HepG2 (cell line): ENCODE results near the gene OR51G1. TPM values are rescaled to one million over a fixed set of nuclear protein-coding genes. Genes with fewer than 3 reads are reported as not detected.

Source experiments
- ATAC-seq: fragments of 200-7000 bp; cut with Tn5 transposase; 3 replicates; pipeline ENCODE4 v1.9.1; 2020; ENCODE audit warnings: mild to moderate bottlenecking, moderate library complexity
- BruUV-seq: library from RNA; stranded (reverse); fragments of 400-500 nt; replicated peaks from 2 replicates; lab custom pipeline; 2021; lab: Mats Ljungman, UMichigan
- CTCF ChIA-PET: fragments of 300-600 bp; formaldehyde crosslinking; extraction: SDS; loops from one replicate; lab custom pipeline; 2021; ENCODE audit warnings: low total read pairs, inconsistent platforms, low intra/inter-chr PET ratio; lab: Yijun Ruan, JAX
- POLR2A ChIA-PET: fragments of 350-600 bp; sonication (Branson Sonifier 250); formaldehyde crosslinking; loops from one replicate; lab custom pipeline; 2020; ENCODE audit warnings: antibody characterized with exemption, inconsistent platforms; lab: Yijun Ruan, JAX
- DNase-seq: peaks from one replicate; pipeline ENCODE4 v3.0.0-alpha.2; 2015; ENCODE audit warnings: low spot score
- FAIRE-seq: peaks from 3 replicates; lab custom pipeline; 2011; peaks lifted over from hg19 to GRCh38; lab: Jason Lieb, UNC
- H2AFZ ChIP-seq: one replicate; pipeline ENCODE4 v1.6.1; 2011; ENCODE audit warnings: low read length, inconsistent platforms
- H3K27ac ChIP-seq: fragments of 300-600 bp; 3 replicates; pipeline ENCODE4 v1.8.0; 2011; ENCODE audit warnings: mixed run types, mild to moderate bottlenecking, mixed read lengths, low read length, inconsistent platforms; ENCODE audit not compliant: insufficient read depth; ENCODE audit errors: extremely low read length
- H3K27me3 ChIP-seq, 2 experiments: fragments of 200-600 bp in 1 of 2; 2 replicates in 1 of 2; 3 replicates in 1 of 2; pipeline versions ENCODE4 v1.6.0 to v1.8.0; 2011; ENCODE audit warnings: low read length in 2 of 2, mild to moderate bottlenecking in 2 of 2, moderate library complexity in 2 of 2, inconsistent platforms in 1 of 2; ENCODE audit not compliant: insufficient read depth in 2 of 2, control insufficient read depth in 1 of 2
- H3K36me3 ChIP-seq, 2 experiments: fragments of 200-600 bp in 1 of 2; replicated peaks in 1 of 2; 2 replicates in 1 of 2; 3 replicates in 1 of 2; pipeline versions ENCODE4 v1.5.1 to v1.8.0; 2011; ENCODE audit warnings: low read length in 2 of 2, inconsistent platforms in 1 of 2; ENCODE audit not compliant: insufficient read depth in 2 of 2, control insufficient read depth in 1 of 2
- H3K4me1 ChIP-seq: 2 replicates; pipeline ENCODE4 v1.5.1; 2012; ENCODE audit warnings: low read length, inconsistent platforms; ENCODE audit not compliant: insufficient read depth
- H3K4me2 ChIP-seq: 2 replicates; pipeline ENCODE4 v1.6.0; 2011; ENCODE audit warnings: low read depth, low read length, inconsistent platforms
- H3K4me3 ChIP-seq, 3 experiments: fragments of 200-600 bp in 1 of 3; sonication (generic), shearing (Covaris generic) in 1 of 3; replicated peaks in 1 of 3; 2 replicates each; pipeline ENCODE4 v1.5.1; 2011 to 2016; ENCODE audit warnings: low read length in 3 of 3, inconsistent platforms in 2 of 3, low read depth in 2 of 3, mild to moderate bottlenecking in 2 of 3, control low read depth in 1 of 3, mixed read lengths in 1 of 3; ENCODE audit not compliant: insufficient read depth in 1 of 3
- H3K79me2 ChIP-seq: one replicate; pipeline ENCODE4 v1.6.1; 2011; ENCODE audit warnings: low read length, inconsistent platforms; ENCODE audit not compliant: insufficient read depth
- H3K9ac ChIP-seq: 2 replicates; pipeline ENCODE4 v1.6.0; 2011; ENCODE audit warnings: mild to moderate bottlenecking, low read depth, low read length, inconsistent platforms; ENCODE audit not compliant: insufficient read depth
- H3K9me3 ChIP-seq: 2 replicates; pipeline ENCODE4 v1.5.1; 2012; ENCODE audit warnings: mild to moderate bottlenecking, low read length
- H4K20me1 ChIP-seq: 2 replicates; pipeline ENCODE4 v1.6.0; 2011; ENCODE audit warnings: inconsistent platforms, mild to moderate bottlenecking, low read length, moderate library complexity; ENCODE audit not compliant: insufficient read depth
- CBX1 ChIP-seq: IDR thresholded peaks from one replicate; pipeline ENCODE4 v1.6.1; 2016; ENCODE audit warnings: antibody characterized with exemption, low read depth
- DBP ChIP-seq: sonication (generic); formaldehyde crosslinking; IDR thresholded peaks from 2 replicates; pipeline ENCODE4 v1.4.0; 2020; ENCODE audit warnings: missing genetic modification reagents; ENCODE audit errors: not compliant biosample characterization
- ELF4 ChIP-seq: sonication (generic); formaldehyde crosslinking; IDR thresholded peaks from 2 replicates; pipeline ENCODE4 v1.5.0; 2020; ENCODE audit warnings: missing genetic modification reagents, mild to moderate bottlenecking, moderate library complexity, borderline replicate concordance
- EP300 ChIP-seq, 3 experiments: sonication (generic) in 1 of 3; formaldehyde crosslinking in 1 of 3; IDR thresholded peaks; 2 replicates each; pipeline versions ENCODE4 v1.5.1 to v1.6.1; 2011 to 2020; ENCODE audit warnings: low read depth in 2 of 3, low read length in 2 of 3, borderline replicate concordance in 1 of 3, improper control_type of control experiment in 1 of 3, mild to moderate bottlenecking in 1 of 3, missing genetic modification reagents in 1 of 3, moderate library complexity in 1 of 3
- GTF2F1 ChIP-seq: fragments of 150-350 bp; IDR thresholded peaks from 2 replicates; pipeline ENCODE4 v1.6.1; 2014; ENCODE audit warnings: low read length
- KLF16 ChIP-seq, 2 experiments: sonication (generic) in 1 of 2; formaldehyde crosslinking in 1 of 2; IDR thresholded peaks; 2 replicates each; pipeline versions ENCODE4 v1.6.1 to v1.8.0; 2016 to 2023; ENCODE audit warnings: missing genetic modification reagents in 2 of 2, missing compliant biosample characterization in 1 of 2
- NFE2L2 ChIP-seq: fragments of 150-350 bp; IDR thresholded peaks from 2 replicates; pipeline ENCODE4 v1.6.1; 2014; ENCODE audit warnings: low read length
- NRL ChIP-seq: sonication (generic); formaldehyde crosslinking; IDR thresholded peaks from 2 replicates; pipeline ENCODE4 v1.5.0; 2020; ENCODE audit warnings: missing genetic modification reagents, mild to moderate bottlenecking, moderate library complexity, borderline replicate concordance
- POGZ ChIP-seq: sonication (generic); formaldehyde crosslinking; IDR thresholded peaks from 2 replicates; pipeline ENCODE4 v1.4.0; 2020; ENCODE audit warnings: mild to moderate bottlenecking, missing genetic modification reagents
- SP140L ChIP-seq: sonication (generic); formaldehyde crosslinking; IDR thresholded peaks from 2 replicates; pipeline ENCODE4 v1.4.0; 2020; ENCODE audit warnings: missing genetic modification reagents, borderline replicate concordance
- TMF1 ChIP-seq: sonication (generic); formaldehyde crosslinking; IDR thresholded peaks from 2 replicates; pipeline ENCODE4 v1.8.1; 2022; ENCODE audit warnings: low read depth, missing genetic modification reagents
- ZKSCAN8 ChIP-seq: IDR thresholded peaks from 2 replicates; pipeline ENCODE4 v1.6.1; 2016; ENCODE audit warnings: borderline replicate concordance, missing genetic modification reagents, missing compliant biosample characterization
- ZNF703 ChIP-seq: sonication (generic); formaldehyde crosslinking; IDR thresholded peaks from 2 replicates; pipeline ENCODE4 v1.5.1; 2020; ENCODE audit warnings: missing genetic modification reagents, mild to moderate bottlenecking, moderate library complexity, borderline replicate concordance
- ZNF879 ChIP-seq: sonication (generic); formaldehyde crosslinking; IDR thresholded peaks from 2 replicates; pipeline ENCODE4 v1.8.1; 2023; ENCODE audit warnings: missing genetic modification reagents
- WGBS: methylation state at CpG from one replicate; pipeline ENCODE4 v1.1.6; 2017; ENCODE audit warnings: low lambda C conversion rate; 5-methylcytosine and 5-hydroxymethylcytosine counted together
- in situ Hi-C: cut with HindIII; loops from 2 replicates; pipeline ENCODE4 v1.10.0; 2017; ENCODE audit warnings: low pct_unique_long_range_greater_than_20kb; ENCODE audit not compliant: extremely low pct_ligation_motif_present
- intact Hi-C: fragments of 100-400 bp; cut with micrococcal nuclease; formaldehyde crosslinking; loops from one replicate; pipeline ENCODE4 v1.10.0; 2022; ENCODE audit not compliant: unreplicated experiment
- polyA plus RNA-seq, 8 experiments: library from polyadenylated mRNA; depleted of rRNA in 3 of 8; stranded (reverse) in 7 of 8; unstranded in 1 of 8; fragments of >200 nt; fragmentation: Illumina TruSeq in 4 of 8; extraction: Trizol in 4 of 8; gene quantifications; 2 replicates each; pipeline versions ENCODE4 v1.2.1 to v1.2.3, GENCODE V29; 2011 to 2016; ENCODE audit warnings: low read depth in 4 of 8, missing spikeins in 1 of 8, mixed read lengths in 1 of 8; ENCODE audit not compliant: insufficient read depth in 1 of 8
- total RNA-seq, 5 experiments: library from RNA; depleted of rRNA; stranded (reverse); fragments of >200 nt; fragmentation: Illumina TruSeq; extraction: Trizol; gene quantifications; 2 replicates each; pipeline ENCODE4 v1.2.3, GENCODE V29; 2016; ENCODE audit warnings: low read depth in 1 of 5
- TF ChIP-seq, protein P1 (sequence below): sonication (generic); formaldehyde crosslinking; conservative IDR thresholded peaks from 2 replicates; pipeline ENCODE4 v1.8.0; 2022; ENCODE audit warnings: missing genetic modification reagents
- TF ChIP-seq, protein P2 (sequence below): sonication (generic); formaldehyde crosslinking; conservative IDR thresholded peaks from 2 replicates; pipeline ENCODE4 v1.4.0; 2020; ENCODE audit warnings: mild to moderate bottlenecking, missing genetic modification reagents, moderate library complexity

The OR51G1 gene
- total and polyA plus RNA-seq, 2 of the 13 experiments (the other 11 are each of a cell fraction or from before 2014, with no cell fraction given): not detected

- FAIRE-seq (no peak), DNase-seq (no peak), ATAC-seq (no peak)
- no peaks in the 10 kb centered on the region for H3K9me3 ChIP-seq
- no peak within 1 kb of the TSS for H3K4me2 ChIP-seq
- in situ Hi-C loops (no loop called here), intact Hi-C loops (no loop called here)
- H3K27me3 ChIP-seq: peaks cover 0 to 3% of the 10 kb centered on the region in 2 experiments; a peak in 2 of 5 replicates
- no peaks in the 10 kb centered on the region for H3K79me2 ChIP-seq
- ChIA-PET POLR2A (no interaction called here), CTCF (no interaction called here)
- no peak within 1 kb of the TSS for H2AFZ ChIP-seq
- no peaks in the 10 kb centered on the region for H3K4me1 ChIP-seq
- H3K9ac ChIP-seq: no peak within 1 kb of the TSS
- WGBS: 0% methylated on average over 4 of the region's 4 CpGs
- no peaks in the 10 kb centered on the region for H3K36me3 ChIP-seq
- no TSS peak for BruUV-seq
- H4K20me1 ChIP-seq: no peaks in the 10 kb centered on the region
- H3K4me3 ChIP-seq: no peak within 1 kb of the TSS
- no peak within 1 kb of the TSS for H3K27ac ChIP-seq
- TF ChIP-seq ZNF879 (CRISPR knock-in tag) (no peak), ZNF703 (CRISPR knock-in tag) (no peak), SP140L (CRISPR knock-in tag) (no peak), EP300 (IDR thresholded peaks at IDR 0.05; ENCODE audit: low read depth in 2 of 2, low read length in 2 of 2) (no peak), EP300 (CRISPR knock-in tag; IDR thresholded peaks at IDR 0.05; ENCODE audit: borderline replicate concordance) (no peak), ELF4 (CRISPR knock-in tag) (no peak), KLF16 (CRISPR knock-in tag; IDR thresholded peaks at IDR 0.05) (no peak), ZKSCAN8 (CRISPR knock-in tag) (no peak), CBX1 (no peak), TMF1 (CRISPR knock-in tag) (no peak), GTF2F1 (no peak), DBP (CRISPR knock-in tag) (no peak), POGZ (CRISPR knock-in tag) (no peak), NRL (CRISPR knock-in tag) (no peak), NFE2L2 (no peak)
- TF ChIP-seq, protein P1, sequence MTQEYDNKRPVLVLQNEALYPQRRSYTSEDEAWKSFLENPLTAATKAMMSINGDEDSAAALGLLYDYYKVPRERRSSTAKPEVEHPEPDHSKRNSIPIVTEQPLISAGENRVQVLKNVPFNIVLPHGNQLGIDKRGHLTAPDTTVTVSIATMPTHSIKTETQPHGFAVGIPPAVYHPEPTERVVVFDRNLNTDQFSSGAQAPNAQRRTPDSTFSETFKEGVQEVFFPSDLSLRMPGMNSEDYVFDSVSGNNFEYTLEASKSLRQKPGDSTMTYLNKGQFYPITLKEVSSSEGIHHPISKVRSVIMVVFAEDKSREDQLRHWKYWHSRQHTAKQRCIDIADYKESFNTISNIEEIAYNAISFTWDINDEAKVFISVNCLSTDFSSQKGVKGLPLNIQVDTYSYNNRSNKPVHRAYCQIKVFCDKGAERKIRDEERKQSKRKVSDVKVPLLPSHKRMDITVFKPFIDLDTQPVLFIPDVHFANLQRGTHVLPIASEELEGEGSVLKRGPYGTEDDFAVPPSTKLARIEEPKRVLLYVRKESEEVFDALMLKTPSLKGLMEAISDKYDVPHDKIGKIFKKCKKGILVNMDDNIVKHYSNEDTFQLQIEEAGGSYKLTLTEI (CRISPR knock-in tag): no peak
- TF ChIP-seq, protein P2, sequence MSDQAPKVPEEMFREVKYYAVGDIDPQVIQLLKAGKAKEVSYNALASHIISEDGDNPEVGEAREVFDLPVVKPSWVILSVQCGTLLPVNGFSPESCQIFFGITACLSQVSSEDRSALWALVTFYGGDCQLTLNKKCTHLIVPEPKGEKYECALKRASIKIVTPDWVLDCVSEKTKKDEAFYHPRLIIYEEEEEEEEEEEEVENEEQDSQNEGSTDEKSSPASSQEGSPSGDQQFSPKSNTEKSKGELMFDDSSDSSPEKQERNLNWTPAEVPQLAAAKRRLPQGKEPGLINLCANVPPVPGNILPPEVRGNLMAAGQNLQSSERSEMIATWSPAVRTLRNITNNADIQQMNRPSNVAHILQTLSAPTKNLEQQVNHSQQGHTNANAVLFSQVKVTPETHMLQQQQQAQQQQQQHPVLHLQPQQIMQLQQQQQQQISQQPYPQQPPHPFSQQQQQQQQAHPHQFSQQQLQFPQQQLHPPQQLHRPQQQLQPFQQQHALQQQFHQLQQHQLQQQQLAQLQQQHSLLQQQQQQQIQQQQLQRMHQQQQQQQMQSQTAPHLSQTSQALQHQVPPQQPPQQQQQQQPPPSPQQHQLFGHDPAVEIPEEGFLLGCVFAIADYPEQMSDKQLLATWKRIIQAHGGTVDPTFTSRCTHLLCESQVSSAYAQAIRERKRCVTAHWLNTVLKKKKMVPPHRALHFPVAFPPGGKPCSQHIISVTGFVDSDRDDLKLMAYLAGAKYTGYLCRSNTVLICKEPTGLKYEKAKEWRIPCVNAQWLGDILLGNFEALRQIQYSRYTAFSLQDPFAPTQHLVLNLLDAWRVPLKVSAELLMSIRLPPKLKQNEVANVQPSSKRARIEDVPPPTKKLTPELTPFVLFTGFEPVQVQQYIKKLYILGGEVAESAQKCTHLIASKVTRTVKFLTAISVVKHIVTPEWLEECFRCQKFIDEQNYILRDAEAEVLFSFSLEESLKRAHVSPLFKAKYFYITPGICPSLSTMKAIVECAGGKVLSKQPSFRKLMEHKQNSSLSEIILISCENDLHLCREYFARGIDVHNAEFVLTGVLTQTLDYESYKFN (CRISPR knock-in tag): no peak
These were observed 4.9 kb downstream of the OR51G1 start, which contains the start of gene OR51G2 for GRCh38 chr11:4919250-4919649. TSS of gene OR51G2 (minus strand) at chr11:4919350. CDS start at chr11:4915663, 3,687 bp downstream.
